Panc1 (cell line): ENCODE data around the gene TBXA2R. TPM values are rescaled to one million over a fixed set of nuclear protein-coding genes. Genes with fewer than 3 reads are reported as not detected.
"Not testable (repeated sequence)": the region's sequence is repeated elsewhere in the genome, so short reads cannot be mapped to it uniquely, and the experiment has no call there.

ENCODE experiments used
- ATAC-seq: fragments of 200-7000 bp; cut with Tn5 transposase; 2 replicates; pipeline ENCODE4 v1.9.1; 2020; ENCODE audit warnings: mild to moderate bottlenecking, moderate library complexity
- BruUV-seq: library from RNA; stranded (reverse); fragments of 400-500 nt; replicated peaks from 2 replicates; lab custom pipeline; 2021; lab: Mats Ljungman, UMichigan
- CTCF ChIA-PET: fragments of 300-600 bp; sonication (Branson Sonifier 250); formaldehyde crosslinking; loops from one replicate; lab custom pipeline; 2022; ENCODE audit warnings: antibody characterized with exemption; lab: Charles Lee
- POLR2A ChIA-PET: fragments of 300-600 bp; sonication (Branson Sonifier 250); formaldehyde crosslinking; loops from one replicate; lab custom pipeline; 2022; ENCODE audit warnings: antibody characterized with exemption; lab: Charles Lee
- DNase-seq: peaks from one replicate; pipeline ENCODE4 v3.0.0-alpha.2; 2010; ENCODE audit warnings: low read depth, low spot score
- H3K27ac ChIP-seq: 2 replicates; pipeline ENCODE4 v1.5.1; 2011; ENCODE audit warnings: mild to moderate bottlenecking, low read length, inconsistent platforms
- H3K27me3 ChIP-seq: fragments of 200-500 bp; sonication (Bioruptor generic); 2 replicates; pipeline ENCODE4 v1.6.0; 2014; ENCODE audit warnings: low read length, inconsistent platforms; ENCODE audit not compliant: control insufficient read depth, insufficient read depth
- H3K36me3 ChIP-seq: fragments of 200-500 bp; sonication (Bioruptor generic); 2 replicates; pipeline ENCODE4 v1.5.1; 2014; ENCODE audit warnings: inconsistent platforms, mild to moderate bottlenecking, low read length, moderate library complexity; ENCODE audit not compliant: control insufficient read depth, insufficient read depth
- H3K4me1 ChIP-seq: 2 replicates; pipeline ENCODE4 v1.5.1; 2011; ENCODE audit warnings: inconsistent platforms, mild to moderate bottlenecking, low read length, moderate library complexity; ENCODE audit not compliant: control insufficient read depth, insufficient read depth
- H3K4me3 ChIP-seq, 2 experiments: 2 replicates each; pipeline ENCODE4 v1.5.1; 2011 to 2012; ENCODE audit warnings: low read depth in 2 of 2, low read length in 2 of 2, mild to moderate bottlenecking in 2 of 2, inconsistent platforms in 1 of 2, moderate library complexity in 1 of 2
- H3K9me3 ChIP-seq: fragments of 200-500 bp; sonication (Bioruptor generic); 2 replicates; pipeline ENCODE4 v1.5.1; 2014; ENCODE audit warnings: low read depth, mild to moderate bottlenecking, inconsistent platforms, low read length, moderate library complexity; ENCODE audit not compliant: control insufficient read depth, insufficient read depth
- CTCF ChIP-seq: fragments of 450-650 bp; IDR thresholded peaks from 2 replicates; pipeline ENCODE4 v1.5.1; 2017; ENCODE audit warnings: mild to moderate bottlenecking
- POLR2AphosphoS5 ChIP-seq: IDR thresholded peaks from 2 replicates; pipeline ENCODE4 v1.6.1; 2012; ENCODE audit warnings: mild to moderate bottlenecking, low read depth, low read length, moderate library complexity
- REST ChIP-seq, 2 experiments: IDR thresholded peaks; 2 replicates each; pipeline ENCODE4 v1.6.1; 2011 to 2012; ENCODE audit warnings: low read depth in 2 of 2, control low read depth in 1 of 2, low read length in 1 of 2, mild to moderate bottlenecking in 1 of 2, moderate library complexity in 1 of 2; ENCODE audit not compliant: insufficient read depth in 1 of 2
- SIN3A ChIP-seq: IDR thresholded peaks from 2 replicates; pipeline ENCODE4 v1.6.1; 2012; ENCODE audit warnings: low read depth, mild to moderate bottlenecking, low read length, moderate library complexity, borderline replicate concordance; ENCODE audit not compliant: insufficient read depth
- TCF7L2 ChIP-seq: IDR thresholded peaks from 2 replicates; pipeline ENCODE4 v1.6.1; 2011; ENCODE audit warnings: mild to moderate bottlenecking, low read depth, low read length, inconsistent platforms
- in situ Hi-C: cut with HindIII; loops from 2 replicates; pipeline ENCODE4 v1.10.0; 2016; ENCODE audit warnings: low sequenced_read_pairs, low pct_unique_long_range_greater_than_20kb
- intact Hi-C: fragments of 100-400 bp; cut with micrococcal nuclease; formaldehyde crosslinking; loops from one replicate; pipeline ENCODE4 v1.10.0; 2022; ENCODE audit not compliant: unreplicated experiment
- total RNA-seq: library from RNA; stranded (reverse); gene quantifications from one replicate; pipeline ENCODE4 v1.2.1, GENCODE V29; 2021; ENCODE audit not compliant: unreplicated experiment

The TBXA2R gene
- total RNA-seq, 1 experiment from 2014 or later: 5.2 TPM

- Histone ChIP-seq H3K36me3 (peaks cover 1% of the 10 kb centered on the region; the same call in 1 of the 2 replicates), H3K27ac (no peak overlapping the region), H3K9me3 (no peaks in the 10 kb centered on the region), H3K4me1 (no peaks in the 10 kb centered on the region), H3K27me3 (no peaks in the 10 kb centered on the region), H3K4me3 (no peak overlapping the region)
- ATAC-seq (no peak), DNase-seq (no peak)
- in situ Hi-C loops: no loop called here
- no TSS peak for BruUV-seq
- ChIA-PET POLR2A (no interaction called here), CTCF (no interaction called here)
- no peak for TF ChIP-seq TCF7L2
- TF ChIP-seq SIN3A: no peak
- no peak for TF ChIP-seq POLR2AphosphoS5
- no peak for TF ChIP-seq CTCF
- no peak for TF ChIP-seq REST (IDR thresholded peaks at IDR 0.05; ENCODE audit: insufficient read depth in 1 of 2, low read depth in 2 of 2, low read length in 1 of 2)
- intact Hi-C loops: no loop called here
These were observed 24.6 kb upstream of the TBXA2R start for GRCh38 chr19:3631053-3631861.

DNA sequence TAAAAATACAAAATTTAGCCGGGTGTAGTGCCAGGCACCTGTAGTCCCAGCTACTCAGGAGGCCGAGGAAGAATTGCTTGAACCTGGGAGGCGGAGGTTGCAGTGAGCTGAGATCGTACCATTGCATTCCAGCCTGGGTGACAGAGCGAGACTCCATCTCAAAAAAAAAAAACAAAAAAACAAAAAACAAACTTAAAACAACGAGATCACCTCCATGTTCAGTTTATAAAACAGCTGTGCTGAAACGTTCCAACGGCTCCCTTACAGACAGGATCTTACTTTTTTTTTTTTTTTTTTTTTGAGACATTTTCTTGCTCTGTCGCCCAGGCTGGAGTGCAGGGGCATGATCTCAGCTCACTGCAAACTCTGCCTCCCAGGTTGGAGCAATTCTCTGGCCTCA lies 22.1 kb upstream of the TBXA2R start:
- H3K27me3 ChIP-seq, H3K36me3 ChIP-seq, ATAC-seq, intact Hi-C loops, DNase-seq, H3K4me3 ChIP-seq, H3K4me1 ChIP-seq, H3K27ac ChIP-seq, in situ Hi-C loops, H3K9me3 ChIP-seq, CTCF ChIA-PET, BruUV-seq: not testable (repeated sequence)
- POLR2A ChIA-PET: interaction anchor here (0.6 kb wide), 1 partner anchor 14 kb away, joined by 4 read pairs; no protein-coding TSS in a partner anchor

GRCh38 chr19:3627351-3627723 lies 20.7 kb upstream of the TBXA2R start:
- H3K9me3 ChIP-seq: no peaks in the 10 kb centered on the region
- no peaks in the 10 kb centered on the region for H3K27me3 ChIP-seq
- H3K36me3 ChIP-seq: peaks cover 5% of the 10 kb centered on the region; the same call in 1 of the 2 replicates
- POLR2A ChIA-PET: no interaction called here
- in situ Hi-C loops: no loop called here
- BruUV-seq: no TSS peak
- H3K4me3 ChIP-seq: peak overlapping the region; percentile 35 to 93; a peak in 3 of 4 replicates
- CTCF ChIA-PET: interaction anchor here (0.7 kb wide), 1 partner anchor 90 kb away, joined by 8 read pairs; no protein-coding TSS in a partner anchor
- H3K4me1 ChIP-seq: peaks cover 6% of the 10 kb centered on the region
- no peak for DNase-seq
- H3K27ac ChIP-seq: peak overlapping the region; percentile 70
- intact Hi-C loops: no loop called here
- TF ChIP-seq SIN3A: no peak
- TF ChIP-seq REST (IDR thresholded peaks at IDR 0.05; ENCODE audit: insufficient read depth in 1 of 2, low read depth in 2 of 2, low read length in 1 of 2): no peak
- TF ChIP-seq TCF7L2: no peak
- no peak for TF ChIP-seq POLR2AphosphoS5
- no peak for TF ChIP-seq CTCF
- no peak for ATAC-seq
